ENCODE data around the gene DNMT1. TPM values are rescaled to one million over a fixed set of nuclear protein-coding genes. Genes with fewer than 3 reads are reported as not detected.
"Not testable (repeated sequence)": the region's sequence is repeated elsewhere in the genome, so short reads cannot be mapped to it uniquely, and the experiment has no call there.

DNMT1 gene
- total and polyA plus RNA-seq, 4 experiments from 2014 or later = 53.5 to 250 (median 187) TPM

DNA sequence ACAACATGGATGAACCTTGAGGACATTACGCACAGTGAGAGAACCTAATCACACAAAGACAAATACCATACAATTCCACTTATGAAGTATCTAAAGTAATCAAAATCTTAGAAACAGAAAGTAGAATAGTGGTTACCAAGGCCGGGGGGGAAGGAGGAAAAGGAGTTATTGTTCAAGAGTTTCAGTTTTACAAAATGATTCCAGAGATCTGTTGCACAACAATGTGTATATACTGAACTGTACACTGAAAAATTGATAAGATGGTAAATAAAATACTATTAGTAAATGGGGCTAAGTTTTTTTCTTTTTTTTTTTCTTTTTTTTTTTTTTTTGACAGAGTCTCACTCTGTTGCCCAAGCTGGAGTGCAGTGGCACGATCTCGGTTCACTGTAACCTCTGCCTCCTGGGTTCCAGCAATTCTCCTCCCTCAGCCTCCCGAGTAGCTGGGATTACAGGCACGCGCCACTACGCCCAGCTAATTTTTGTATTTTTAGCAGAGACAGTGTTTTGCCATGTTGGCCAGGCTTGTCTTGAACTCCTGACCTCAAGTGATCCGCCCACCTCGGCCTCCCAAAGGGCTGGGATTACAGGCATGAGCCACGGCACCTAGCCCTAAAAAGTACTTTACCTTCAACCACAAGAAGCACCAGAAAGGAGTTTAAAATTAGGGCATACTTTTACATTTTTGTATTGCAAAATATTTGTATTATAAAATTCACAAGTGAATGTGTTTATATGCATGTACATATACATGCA is 4.3 kb upstream of the DNMT1 start:
- H3K36me3 Mint-ChIP-seq; H3K27me3 Mint-ChIP-seq; H3K4me3 ChIP-seq (ENCODE audit: low read length in 2 of 2); H3K27me3 ChIP-seq (ENCODE audit: insufficient read depth, low read length); H3K9me3 ChIP-seq (ENCODE audit: control insufficient read depth in 1 of 2, low read length in 2 of 2); H3K9me3 Mint-ChIP-seq; H3K36me3 ChIP-seq (ENCODE audit: insufficient read depth, low read length): not testable (repeated sequence)
- intact Hi-C loops (cut with micrococcal nuclease) = loop anchor here (5.0 kb wide), 1 partner anchor 97 kb away; the partner anchor contains the start of gene ANGPTL6
- Mint-ChIP-seq H3K4me3 (peak overlapping the region; percentile 70 to 91 (median 80)), H3K27ac (peak overlapping the region; percentile 20 to 93 (median 90)), H3K4me1 (peaks cover 11 to 25% (median 14%) of the 10 kb centered on the region in 4 donors)
- H3K4me1 ChIP-seq (ENCODE audit: insufficient read depth, low read length) = peaks cover 13% of the 10 kb centered on the region
- H3K27ac ChIP-seq (ENCODE audit: low read depth, low read length) = peak overlapping the region; percentile 40
- peak in 4 of 5 donors; percentile 26 to 33 (median 30) for DNase-seq
- CTCF ChIA-PET (ENCODE audit: partially characterized antibody) = interaction anchor here (0.9 to 5.5 kb wide), 7 partner anchors 15 to 219 kb away, joined by 3 to 23 read pairs (median 3); partner anchors contain the start of gene ICAM1
- POLR2A ChIA-PET (ENCODE audit: partially characterized antibody) = interaction anchor here (3.0 kb wide), 1 partner anchor 56 kb away, joined by 10 read pairs; no protein-coding TSS in a partner anchor

DNA sequence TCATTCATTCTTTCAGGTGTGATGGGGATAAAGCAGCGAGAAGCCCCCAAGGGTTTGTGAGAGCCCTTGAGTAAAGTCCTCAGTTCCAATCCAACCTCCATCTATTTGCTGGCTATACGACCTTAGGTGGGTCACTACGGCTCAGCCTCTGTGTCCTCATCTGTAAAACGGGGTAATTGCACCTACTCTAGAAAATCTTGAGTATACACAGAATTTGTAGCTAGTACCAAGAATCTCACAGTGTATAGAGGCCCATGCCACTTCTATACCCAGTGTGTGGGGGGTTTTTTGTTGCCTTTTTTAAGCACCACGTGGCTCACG is 406 bp upstream of the DNMT1 start:
- Histone ChIP-seq H3K27me3 (ENCODE audit: insufficient read depth, low read length) (no peaks in the 10 kb centered on the region), H3K4me1 (ENCODE audit: insufficient read depth, low read length) (peaks cover 37% of the 10 kb centered on the region), H3K36me3 (ENCODE audit: insufficient read depth, low read length) (peaks cover 2% of the 10 kb centered on the region), H3K27ac (ENCODE audit: low read depth, low read length) (peak overlapping the region; percentile 77), H3K4me3 (ENCODE audit: low read length in 2 of 2) (peak overlapping the region; percentile 61 to 62), H3K9me3 (ENCODE audit: control insufficient read depth in 1 of 2, low read length in 2 of 2) (no peaks in the 10 kb centered on the region)
- POLR2A ChIA-PET (ENCODE audit: partially characterized antibody) = interaction anchor here (1.0 to 2.9 kb wide), 9 partner anchors 11 to 208 kb away, joined by 3 to 27 read pairs (median 9); partner anchors contain the start of genes CDC37 and MRPL4
- Mint-ChIP-seq H3K27me3 (no peaks in the 10 kb centered on the region), H3K4me3 (peak overlapping the region; percentile 84 to 97 (median 94)), H3K36me3 (peaks cover under 1 to 14% of the 10 kb centered on the region in 2 donors), H3K27ac (peak overlapping the region; percentile 60 to 97 (median 89)), H3K4me1 (peaks cover 18 to 47% (median 33%) of the 10 kb centered on the region in 4 donors), H3K9me3 (no peaks in the 10 kb centered on the region)
- DNase-seq = no peak
- intact Hi-C loops (cut with micrococcal nuclease) = loop anchor here (1.0 to 5.0 kb wide), 3 partner anchors 36 to 93 kb away; partner anchors contain the start of genes ANGPTL6 and S1PR2
- CTCF ChIA-PET (ENCODE audit: partially characterized antibody) = interaction anchor here (0.8 to 1.1 kb wide), 3 partner anchors 55 to 64 kb away, joined by 3 to 8 read pairs (median 3); no protein-coding TSS in a partner anchor

DNA sequence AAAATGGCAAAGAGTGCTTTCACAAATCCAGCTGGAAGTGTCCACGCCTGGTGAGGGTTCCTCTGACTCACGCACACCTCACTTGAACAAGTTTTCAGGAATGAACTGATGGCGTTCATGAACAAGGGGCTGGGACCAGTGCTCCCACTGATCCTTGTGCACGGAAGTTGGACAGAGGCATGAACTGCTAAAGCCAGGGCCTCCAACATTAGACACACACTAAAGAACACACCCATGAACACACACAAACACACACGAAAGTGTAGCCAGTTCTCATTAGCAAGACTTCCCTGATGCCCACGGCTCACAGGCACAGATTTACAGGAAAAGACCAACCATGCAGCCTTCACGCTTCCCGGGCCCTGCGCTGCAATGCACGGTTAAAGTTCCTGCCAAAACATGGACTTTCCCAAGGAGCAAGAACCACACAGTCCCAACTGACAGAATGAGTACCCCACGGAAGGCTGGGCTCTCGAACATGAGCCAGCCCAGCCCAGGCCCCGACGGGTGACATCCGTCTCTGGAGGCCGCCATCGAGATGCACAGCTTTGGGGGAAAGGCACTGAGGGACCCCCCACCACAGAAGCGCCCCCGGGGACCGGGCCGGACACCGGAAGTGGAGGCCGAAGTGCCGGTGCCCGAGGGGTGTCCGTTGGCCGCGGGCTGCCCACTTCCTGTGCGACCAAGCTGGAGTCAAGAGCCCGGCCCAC is 808 bp downstream of the DNMT1 start:
- peak overlapping the region; percentile 83 to 97 (median 95) for H3K27ac Mint-ChIP-seq
- H3K9me3 Mint-ChIP-seq = no peaks in the 10 kb centered on the region
- Histone ChIP-seq H3K27me3 (ENCODE audit: insufficient read depth, low read length) (no peaks in the 10 kb centered on the region), H3K27ac (ENCODE audit: low read depth, low read length) (peak overlapping the region; percentile 77), H3K4me3 (ENCODE audit: low read length in 2 of 2) (peak overlapping the region; percentile 61 to 62), H3K9me3 (ENCODE audit: control insufficient read depth in 1 of 2, low read length in 2 of 2) (no peaks in the 10 kb centered on the region), H3K36me3 (ENCODE audit: insufficient read depth, low read length) (peaks cover 6% of the 10 kb centered on the region), H3K4me1 (ENCODE audit: insufficient read depth, low read length) (peaks cover 37% of the 10 kb centered on the region)
- H3K4me3 Mint-ChIP-seq = peak overlapping the region; percentile 90 to 97 (median 96)
- H3K4me1 Mint-ChIP-seq = peaks cover 22 to 53% (median 37%) of the 10 kb centered on the region in 4 donors
- ChIA-PET CTCF (ENCODE audit: partially characterized antibody) (no interaction called here), POLR2A (ENCODE audit: partially characterized antibody) (interaction anchor here (0.6 to 2.9 kb wide), 12 partner anchors 9 to 209 kb away, joined by 3 to 27 read pairs (median 3); partner anchors contain the start of gene CDC37)
- intact Hi-C loops (cut with micrococcal nuclease) = loop anchor here (2.0 kb wide), 1 partner anchor 37 kb away; the partner anchor contains the start of gene S1PR2
- H3K27me3 Mint-ChIP-seq = no peaks in the 10 kb centered on the region
- DNase-seq = peak in 2 of 5 donors; percentile 8 to 15
- H3K36me3 Mint-ChIP-seq = peaks cover 6 to 20% of the 10 kb centered on the region in 2 donors

DNA sequence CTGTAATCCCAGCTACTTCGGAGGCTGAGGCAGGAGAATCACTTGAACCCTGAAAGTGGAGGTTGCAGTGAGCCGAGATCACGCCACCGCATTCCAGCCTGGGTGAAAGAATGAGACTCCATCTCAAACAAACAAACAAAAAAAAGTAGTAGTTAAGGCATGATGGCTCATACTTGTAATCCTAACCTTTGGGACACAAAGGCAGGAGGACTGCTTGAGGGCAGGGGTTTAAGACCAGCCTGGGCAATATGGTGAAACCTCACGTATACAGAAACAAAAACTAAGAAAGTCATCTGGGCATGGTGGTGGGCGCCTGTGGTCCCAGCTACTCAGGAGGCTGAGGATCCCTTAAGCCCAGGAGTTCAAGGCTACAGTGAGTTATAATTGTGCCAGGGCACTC is 1.8 kb downstream of the DNMT1 start:
- H3K27me3 ChIP-seq (ENCODE audit: insufficient read depth, low read length) = no peaks in the 10 kb centered on the region
- POLR2A ChIA-PET (ENCODE audit: partially characterized antibody) = interaction anchor here (2.7 kb wide), 1 partner anchor 43 kb away, joined by 16 read pairs; no protein-coding TSS in a partner anchor
- no peaks in the 10 kb centered on the region for H3K27me3 Mint-ChIP-seq
- peak overlapping the region; percentile 50 to 97 (median 65) for H3K4me3 Mint-ChIP-seq
- peak overlapping the region in 4 of 7 donors; percentile 37 to 83 (median 60) for H3K27ac Mint-ChIP-seq
- H3K9me3 ChIP-seq (ENCODE audit: control insufficient read depth in 1 of 2, low read length in 2 of 2) = no peaks in the 10 kb centered on the region
- no peak overlapping the region for H3K4me3 ChIP-seq (ENCODE audit: low read length in 2 of 2)
- CTCF ChIA-PET (ENCODE audit: partially characterized antibody) = no interaction called here
- DNase-seq = no peak
- H3K36me3 Mint-ChIP-seq = peaks cover 6 to 25% of the 10 kb centered on the region in 2 donors
- peaks cover 24 to 54% (median 39%) of the 10 kb centered on the region in 4 donors for H3K4me1 Mint-ChIP-seq
- H3K36me3 ChIP-seq (ENCODE audit: insufficient read depth, low read length) = peaks cover 6% of the 10 kb centered on the region
- intact Hi-C loops (cut with micrococcal nuclease) = no loop called here
- H3K4me1 ChIP-seq (ENCODE audit: insufficient read depth, low read length) = peaks cover 44% of the 10 kb centered on the region
- peak overlapping the region; percentile 77 for H3K27ac ChIP-seq (ENCODE audit: low read depth, low read length)
- no peaks in the 10 kb centered on the region for H3K9me3 Mint-ChIP-seq

DNA sequence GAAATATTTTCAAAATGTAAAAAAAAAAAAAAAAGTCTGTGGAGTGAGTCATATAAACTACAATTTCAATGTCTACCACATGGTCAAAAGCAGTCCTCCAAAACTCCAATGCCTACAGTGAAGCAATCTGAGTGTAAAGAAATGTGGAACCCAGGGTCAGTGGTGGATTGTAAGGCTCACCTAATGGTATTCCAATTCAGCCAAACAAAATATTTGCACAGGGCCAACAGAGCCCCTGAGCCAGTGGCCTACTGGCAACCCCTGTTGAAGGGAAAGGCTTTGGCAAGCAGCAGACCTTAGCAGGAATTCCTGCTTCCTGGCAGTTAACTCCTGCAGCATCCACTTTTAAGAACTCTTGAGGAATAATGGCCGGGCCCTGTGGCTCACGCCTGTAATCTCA is 3.4 kb downstream of the DNMT1 start:
- Mint-ChIP-seq H3K27me3 (no peaks in the 10 kb centered on the region), H3K4me1 (peaks cover 28 to 61% (median 42%) of the 10 kb centered on the region in 4 donors), H3K9me3 (no peaks in the 10 kb centered on the region), H3K4me3 (peak overlapping the region in 2 of 8 donors; percentile 31 to 62), H3K27ac (peak overlapping the region in 1 of 7 donors; percentile 19), H3K36me3 (peaks cover 6 to 32% of the 10 kb centered on the region in 2 donors)
- no peak overlapping the region for H3K4me3 ChIP-seq (ENCODE audit: low read length in 2 of 2)
- no peaks in the 10 kb centered on the region for H3K9me3 ChIP-seq (ENCODE audit: control insufficient read depth in 1 of 2, low read length in 2 of 2)
- H3K36me3 ChIP-seq (ENCODE audit: insufficient read depth, low read length) = peaks cover 17% of the 10 kb centered on the region
- CTCF ChIA-PET (ENCODE audit: partially characterized antibody) = interaction anchor here (0.7 kb wide), 1 partner anchor 1838 kb away, joined by 3 read pairs; no protein-coding TSS in a partner anchor
- no peak for DNase-seq
- peaks cover 56% of the 10 kb centered on the region for H3K4me1 ChIP-seq (ENCODE audit: insufficient read depth, low read length)
- no peak overlapping the region for H3K27ac ChIP-seq (ENCODE audit: low read depth, low read length)
- no peaks in the 10 kb centered on the region for H3K27me3 ChIP-seq (ENCODE audit: insufficient read depth, low read length)
- intact Hi-C loops (cut with micrococcal nuclease) = no loop called here
- POLR2A ChIA-PET (ENCODE audit: partially characterized antibody) = interaction anchor here (0.8 kb wide), 1 partner anchor 48 kb away, joined by 3 read pairs; no protein-coding TSS in a partner anchor

DNA sequence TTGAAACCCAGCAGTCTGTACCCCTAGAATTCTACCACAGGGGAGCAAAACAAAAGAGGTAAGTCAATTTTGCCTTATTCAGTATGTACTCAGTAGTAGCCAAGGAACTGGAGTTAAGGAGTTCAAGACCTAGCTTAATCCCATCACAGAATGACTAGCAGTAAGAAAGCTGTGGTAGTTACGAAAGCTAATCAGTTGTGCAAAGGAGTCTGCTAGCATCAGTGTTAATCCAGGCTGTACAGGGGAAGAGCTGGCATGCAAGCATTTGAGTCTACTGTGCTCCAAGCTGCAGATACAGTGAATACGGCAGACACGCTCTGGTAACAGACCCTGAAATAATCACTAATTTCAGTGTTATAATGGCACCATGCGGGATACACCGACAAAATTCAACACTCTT is 4.7 kb downstream of the DNMT1 start:
- H3K27ac Mint-ChIP-seq = peak overlapping the region in 6 of 7 donors; percentile 1 to 76 (median 40)
- H3K9me3 ChIP-seq (ENCODE audit: control insufficient read depth in 1 of 2, low read length in 2 of 2) = no peaks in the 10 kb centered on the region
- intact Hi-C loops (cut with micrococcal nuclease) = no loop called here
- no peaks in the 10 kb centered on the region for H3K9me3 Mint-ChIP-seq
- peak overlapping the region in 1 of 8 donors; percentile 26 for H3K4me3 Mint-ChIP-seq
- peaks cover 29 to 63% (median 42%) of the 10 kb centered on the region in 4 donors for H3K4me1 Mint-ChIP-seq
- ChIA-PET CTCF (ENCODE audit: partially characterized antibody) (interaction anchor here (1.1 kb wide), 1 partner anchor 60 kb away, joined by 4 read pairs; no protein-coding TSS in a partner anchor), POLR2A (ENCODE audit: partially characterized antibody) (no interaction called here)
- peaks cover 6 to 39% of the 10 kb centered on the region in 2 donors for H3K36me3 Mint-ChIP-seq
- peaks cover 52% of the 10 kb centered on the region for H3K4me1 ChIP-seq (ENCODE audit: insufficient read depth, low read length)
- H3K27ac ChIP-seq (ENCODE audit: low read depth, low read length) = no peak overlapping the region
- no peaks in the 10 kb centered on the region for H3K27me3 Mint-ChIP-seq
- peaks cover 17% of the 10 kb centered on the region for H3K36me3 ChIP-seq (ENCODE audit: insufficient read depth, low read length)
- H3K27me3 ChIP-seq (ENCODE audit: insufficient read depth, low read length) = no peaks in the 10 kb centered on the region
- DNase-seq = no peak
- H3K4me3 ChIP-seq (ENCODE audit: low read length in 2 of 2) = no peak overlapping the region

Measured in CD4-positive, alpha-beta memory T cell (primary cell).